Bronchial epithelial cell (primary cell): ENCODE results near the gene RAP2A. TPM values are rescaled to one million over a fixed set of nuclear protein-coding genes. Genes with fewer than 3 reads are reported as not detected.
A peak's percentile ranks its signal among the peaks of the same experiment; 100 is the strongest.

Source experiments
- DNase-seq: peaks from one replicate; pipeline ENCODE4 v3.0.0-alpha.2; 2010; ENCODE audit warnings: low read depth
- FAIRE-seq: peaks from 2 replicates; lab custom pipeline; 2011; peaks lifted over from hg19 to GRCh38; lab: Jason Lieb, UNC
- H3K27me3 ChIP-seq: 2 replicates; pipeline ENCODE4 v1.5.1; 2011; ENCODE audit warnings: low read length; ENCODE audit not compliant: control insufficient read depth, insufficient read depth
- H3K36me3 ChIP-seq: 2 replicates; pipeline ENCODE4 v1.5.1; 2011; ENCODE audit warnings: low read length; ENCODE audit not compliant: control insufficient read depth, insufficient read depth
- H3K4me3 ChIP-seq: 2 replicates; pipeline ENCODE4 v1.5.1; 2011; ENCODE audit warnings: mild to moderate bottlenecking, low read depth, low read length, control low read depth
- CTCF ChIP-seq: IDR thresholded peaks from 2 replicates; pipeline ENCODE4 v1.5.1; 2011; ENCODE audit warnings: mild to moderate bottlenecking, moderate library complexity, low read length, control low read depth, inconsistent platforms; ENCODE audit not compliant: insufficient read depth, severe bottlenecking
- total RNA-seq: library from RNA; depleted of rRNA; stranded (reverse); fragments of >200 nt; gene quantifications from 2 replicates; pipeline ENCODE4 v1.2.1, GENCODE V29; 2014

RAP2A gene
- total RNA-seq, 1 donor from 2014 or later: 47.7 TPM

- H3K27me3 ChIP-seq: no peaks in the 10 kb centered on the region
- no peak overlapping the region for H3K4me3 ChIP-seq
- no peak for TF ChIP-seq CTCF
- no peaks in the 10 kb centered on the region for H3K36me3 ChIP-seq
- DNase-seq (peak; percentile 63), FAIRE-seq (no peak)
These were observed 58.3 kb downstream of the RAP2A start for GRCh38 chr13:97492257-97492656.

- TF ChIP-seq CTCF: no peak
- DNase-seq: peak; percentile 55
- Histone ChIP-seq H3K27me3 (no peaks in the 10 kb centered on the region), H3K4me3 (no peak overlapping the region), H3K36me3 (no peaks in the 10 kb centered on the region)
- no peak for FAIRE-seq
These were observed 58.9 kb downstream of the RAP2A start for GRCh38 chr13:97492684-97493371.

GRCh38 chr13:97493456-97493855, 59.5 kb downstream of the RAP2A start:
- FAIRE-seq (no peak), DNase-seq (no peak)
- TF ChIP-seq CTCF: no peak
- Histone ChIP-seq H3K4me3 (no peak overlapping the region), H3K36me3 (no peaks in the 10 kb centered on the region), H3K27me3 (no peaks in the 10 kb centered on the region)

GRCh38 chr13:97495678-97496077, 61.7 kb downstream of the RAP2A start:
- no peak for TF ChIP-seq CTCF
- no peak for FAIRE-seq
- Histone ChIP-seq H3K27me3 (no peaks in the 10 kb centered on the region), H3K4me3 (no peak overlapping the region), H3K36me3 (no peaks in the 10 kb centered on the region)
- peak; percentile 42 for DNase-seq

GRCh38 chr13:97496511-97496910, 62.5 kb downstream of the RAP2A start:
- DNase-seq (no peak), FAIRE-seq (no peak)
- Histone ChIP-seq H3K36me3 (no peaks in the 10 kb centered on the region), H3K27me3 (no peaks in the 10 kb centered on the region), H3K4me3 (no peak overlapping the region)
- TF ChIP-seq CTCF: no peak

- H3K36me3 ChIP-seq: no peaks in the 10 kb centered on the region
- no peak overlapping the region for H3K4me3 ChIP-seq
- no peak for TF ChIP-seq CTCF
- H3K27me3 ChIP-seq: no peaks in the 10 kb centered on the region
- DNase-seq (no peak), FAIRE-seq (no peak)
These were observed 63.4 kb downstream of the RAP2A start for GRCh38 chr13:97497400-97497799.
